ENCODE measurements around the gene MNT.

MNT gene

DNA sequence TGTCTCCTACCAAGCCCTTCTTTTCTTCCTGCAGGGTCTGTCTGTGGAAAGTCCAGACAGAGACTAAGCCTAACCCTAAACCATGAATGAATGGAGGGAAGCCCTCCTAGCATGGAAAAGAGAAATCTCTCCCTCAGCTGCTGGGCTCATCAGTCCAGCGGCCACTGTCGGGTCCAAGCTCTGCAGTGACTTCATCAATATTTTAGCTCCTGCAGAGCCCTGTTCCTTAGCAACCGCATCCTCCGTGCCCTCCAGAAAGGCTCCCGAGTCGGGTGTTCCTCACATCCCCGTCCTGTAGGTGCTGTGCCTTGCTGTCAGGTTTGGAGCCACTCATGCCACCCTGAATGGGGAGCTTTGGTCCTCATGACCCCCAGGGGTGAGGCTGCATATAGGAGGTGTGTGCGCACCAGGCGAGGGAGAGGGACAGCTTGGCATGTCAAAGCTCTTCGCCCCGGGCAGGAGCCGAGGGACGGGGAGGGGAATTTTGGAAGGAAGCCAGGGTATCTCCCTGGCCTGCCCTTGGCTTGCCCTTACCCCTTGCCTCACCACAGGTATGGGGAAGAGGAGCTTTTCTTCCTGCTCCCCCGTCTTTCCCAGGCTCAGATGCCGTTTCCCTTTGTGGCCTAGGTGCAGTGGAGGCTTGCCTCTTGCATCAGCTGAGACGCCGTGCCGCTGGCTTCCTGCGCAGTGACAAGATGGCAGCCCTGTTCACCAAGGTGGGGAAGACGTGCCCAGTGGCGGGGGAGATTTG lies 39.7 kb downstream of the MNT start:
- no peak for DNase-seq

DNA sequence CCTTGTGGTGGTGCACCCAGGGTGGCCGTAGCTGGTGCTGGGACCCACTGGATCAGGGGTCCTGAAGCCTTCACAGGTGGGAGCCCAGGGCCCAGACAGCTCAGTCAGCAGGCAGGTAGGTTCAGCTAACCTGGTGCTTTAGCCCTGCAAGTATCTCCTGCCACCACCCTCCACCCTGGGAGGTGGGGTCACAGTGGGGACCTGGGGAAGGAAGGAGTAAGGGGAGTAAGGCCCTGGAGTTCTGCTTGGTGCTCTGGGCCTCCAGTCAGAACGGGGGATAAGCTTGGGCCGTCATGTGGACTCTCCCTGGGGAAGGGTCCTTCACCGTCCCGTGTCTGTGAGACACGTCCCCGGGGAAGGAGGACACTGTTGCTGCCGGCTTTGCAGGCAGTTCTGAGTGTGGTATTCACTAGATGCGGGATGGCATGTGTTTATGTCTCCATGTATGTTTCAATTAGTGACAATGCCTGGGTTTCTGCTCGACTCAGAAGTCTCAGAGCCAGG lies 42.9 kb downstream of the MNT start:
- no peak for DNase-seq

DNA sequence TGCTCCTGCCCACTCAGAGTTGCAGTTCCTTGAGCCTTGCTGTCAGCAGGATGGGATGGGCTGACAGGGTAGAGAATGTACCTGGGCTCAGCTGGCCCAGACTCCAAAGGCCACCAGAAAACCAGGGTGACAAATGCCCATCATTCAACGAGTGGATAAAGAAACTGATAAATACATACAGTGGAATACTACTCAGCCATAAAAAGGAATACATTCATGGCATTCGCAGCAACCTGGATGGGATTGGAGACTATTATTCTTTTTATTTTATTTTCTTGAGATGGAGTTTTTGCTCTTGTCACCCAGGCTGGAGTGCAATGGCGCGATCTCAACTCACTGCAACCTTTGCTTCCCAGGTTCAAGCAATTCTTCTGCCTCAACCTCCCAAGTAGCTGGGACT lies 43.6 kb downstream of the MNT start:
- DNase-seq, result no peak

DNA sequence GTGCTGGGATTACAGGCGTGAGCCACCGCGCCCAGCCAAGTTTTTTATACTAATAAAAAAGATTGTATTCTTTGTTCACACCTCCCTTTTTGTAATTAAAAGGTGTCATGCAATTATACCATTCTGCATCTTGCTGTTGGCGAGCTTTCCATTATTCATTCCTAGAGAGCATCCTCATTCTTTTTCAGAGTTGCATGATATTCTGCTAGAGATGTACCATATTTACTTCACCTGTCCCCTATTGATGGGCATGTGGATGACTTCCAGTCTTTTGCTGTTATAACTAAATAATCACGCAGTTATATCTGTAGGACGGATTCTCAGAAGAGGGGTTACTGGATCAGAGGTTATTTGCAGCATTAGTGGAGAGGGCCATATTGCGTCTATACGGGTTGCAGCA lies 46.5 kb downstream of the MNT start:
- DNase-seq, result no peak

DNA sequence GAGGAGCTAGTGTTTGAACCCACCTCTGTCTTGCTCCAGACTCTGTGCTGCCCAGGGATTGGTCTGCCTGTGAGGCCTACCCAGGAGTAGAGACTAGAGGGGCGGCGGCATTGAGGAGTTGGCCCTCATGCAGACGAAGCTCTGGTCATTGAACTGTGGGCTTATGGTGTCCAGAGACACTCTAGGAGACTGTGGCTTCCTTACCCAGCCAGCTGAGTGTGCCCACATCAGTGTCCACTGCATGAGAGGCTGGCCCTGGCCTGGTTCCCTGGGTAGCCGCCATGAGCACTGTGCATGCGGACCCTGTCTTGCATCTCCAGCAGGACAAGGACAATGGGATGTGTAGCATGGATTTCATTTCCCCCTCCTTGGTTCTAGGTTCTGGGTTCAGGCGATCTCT lies 49.6 kb downstream of the MNT start:
- DNase-seq, result no peak

DNA sequence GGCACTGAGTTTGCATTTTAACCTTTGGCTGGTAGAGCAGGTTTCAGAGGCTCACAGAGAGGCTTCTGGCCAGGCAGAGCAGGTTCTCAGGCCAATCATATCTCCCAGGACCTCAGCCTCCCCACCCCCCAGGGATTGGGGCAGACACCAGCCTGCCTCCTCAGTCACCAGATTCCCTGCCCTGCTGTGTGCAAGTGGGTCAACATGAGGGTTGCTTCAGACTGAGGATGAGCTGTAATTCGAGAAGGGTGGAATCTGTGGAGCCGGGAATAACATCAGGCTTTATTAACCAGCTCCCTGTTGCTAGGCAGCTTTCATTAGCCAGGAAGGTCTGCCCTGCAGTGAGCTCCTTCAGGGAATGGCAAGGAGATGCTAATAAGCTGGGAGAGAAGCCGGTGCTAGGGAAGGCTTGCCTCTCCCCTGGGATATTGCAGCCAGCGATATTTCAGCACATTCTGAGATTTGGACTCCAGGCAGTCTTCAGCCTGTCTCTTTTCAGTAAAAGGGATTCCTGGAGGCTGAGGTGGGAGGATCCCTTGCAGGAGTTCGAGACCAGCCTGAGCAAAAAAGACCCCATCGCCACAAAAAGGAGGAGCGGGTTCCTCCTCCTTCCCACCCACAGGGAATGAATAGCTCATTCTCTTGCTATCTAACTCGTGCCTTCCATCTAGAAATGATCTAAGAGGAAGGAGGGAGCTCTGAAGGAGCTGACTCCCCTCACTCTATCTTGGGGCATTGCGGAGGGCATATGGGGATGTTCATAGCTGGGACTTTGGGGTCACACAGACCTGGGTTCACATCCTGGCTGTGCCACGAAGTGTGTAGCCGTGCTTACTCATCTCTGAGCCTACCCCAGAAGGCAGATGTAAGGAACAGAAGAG lies 52.8 kb downstream of the MNT start:
- peak; percentile 35 for DNase-seq

DNA sequence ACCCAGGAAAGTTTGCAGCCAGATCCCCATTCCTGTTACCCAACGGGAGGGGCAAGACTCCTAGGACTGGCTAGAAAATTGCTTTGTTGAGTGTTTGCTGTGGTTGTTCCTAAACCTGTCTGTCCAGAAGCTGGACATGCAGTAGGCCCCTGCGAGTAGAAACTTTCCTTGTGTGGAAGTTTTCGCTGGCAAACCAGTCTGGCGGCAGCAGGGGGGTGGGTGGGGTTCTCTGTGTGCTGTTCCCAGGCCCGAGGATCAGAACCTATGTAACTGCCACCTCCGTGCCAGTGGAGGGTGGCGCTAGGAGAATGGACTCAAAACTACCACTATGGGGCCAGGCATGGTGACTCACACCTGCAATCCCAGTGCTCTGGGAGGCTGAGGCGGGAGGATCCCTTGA lies 54.4 kb downstream of the MNT start:
- DNase-seq, result no peak

DNA sequence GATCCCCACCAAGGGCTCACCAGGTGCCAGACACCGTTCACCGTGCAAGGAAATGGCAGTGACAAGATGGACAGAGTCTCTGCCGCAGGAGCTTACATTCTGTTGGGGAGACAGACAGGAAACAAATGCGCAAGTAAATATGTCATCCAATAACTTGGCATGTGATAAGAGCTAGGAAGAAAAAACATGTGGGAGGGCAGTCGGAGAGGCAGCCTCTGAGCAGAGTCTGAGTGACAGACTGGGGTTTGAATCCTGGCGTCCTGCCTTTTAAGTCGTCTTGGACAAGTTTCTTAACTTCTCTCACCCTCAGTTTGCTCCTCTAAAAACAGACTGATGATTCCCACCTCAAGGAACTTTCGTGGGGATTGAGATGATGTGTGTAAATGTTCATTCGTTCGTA lies 56.3 kb downstream of the MNT start:
- no peak for DNase-seq

DNA sequence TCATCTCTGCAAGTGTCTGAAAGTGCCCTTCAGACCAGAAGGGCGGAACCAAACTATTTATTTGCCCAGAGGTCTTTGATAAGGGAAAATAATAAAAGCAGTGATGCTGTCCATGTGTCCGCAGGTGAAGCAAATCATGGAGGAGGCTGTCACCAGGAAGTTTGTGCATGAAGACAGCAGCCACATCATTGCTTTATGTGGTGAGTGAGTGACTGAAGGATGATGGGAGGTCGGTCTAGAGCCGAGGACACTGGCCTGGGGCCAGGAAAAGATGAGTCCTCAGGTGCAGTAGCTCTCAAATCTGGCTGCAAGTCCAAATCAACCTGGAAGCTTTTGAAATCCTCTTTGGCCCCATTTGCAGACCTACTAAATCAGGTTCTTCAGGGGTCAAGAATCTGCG lies 57.4 kb downstream of the MNT start:
- DNase-seq, result no peak

DNA sequence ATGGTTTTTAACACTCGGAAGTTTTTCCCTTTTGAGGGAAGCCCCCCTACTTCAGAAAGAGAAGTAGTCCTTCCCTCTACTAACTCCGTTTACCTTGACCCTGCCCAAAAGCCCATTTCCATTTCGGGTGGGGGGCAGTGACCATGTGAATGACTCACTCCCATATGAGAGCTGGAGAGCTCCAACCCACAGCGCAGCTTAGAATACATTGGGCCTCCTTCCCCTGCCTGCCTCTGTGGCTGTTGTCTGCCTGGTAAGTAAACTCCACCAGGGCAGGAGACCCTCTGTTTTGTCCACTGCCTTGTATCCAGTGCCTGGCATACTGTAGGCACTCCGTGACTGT lies 62.6 kb downstream of the MNT start:
- no peak for DNase-seq

DNA sequence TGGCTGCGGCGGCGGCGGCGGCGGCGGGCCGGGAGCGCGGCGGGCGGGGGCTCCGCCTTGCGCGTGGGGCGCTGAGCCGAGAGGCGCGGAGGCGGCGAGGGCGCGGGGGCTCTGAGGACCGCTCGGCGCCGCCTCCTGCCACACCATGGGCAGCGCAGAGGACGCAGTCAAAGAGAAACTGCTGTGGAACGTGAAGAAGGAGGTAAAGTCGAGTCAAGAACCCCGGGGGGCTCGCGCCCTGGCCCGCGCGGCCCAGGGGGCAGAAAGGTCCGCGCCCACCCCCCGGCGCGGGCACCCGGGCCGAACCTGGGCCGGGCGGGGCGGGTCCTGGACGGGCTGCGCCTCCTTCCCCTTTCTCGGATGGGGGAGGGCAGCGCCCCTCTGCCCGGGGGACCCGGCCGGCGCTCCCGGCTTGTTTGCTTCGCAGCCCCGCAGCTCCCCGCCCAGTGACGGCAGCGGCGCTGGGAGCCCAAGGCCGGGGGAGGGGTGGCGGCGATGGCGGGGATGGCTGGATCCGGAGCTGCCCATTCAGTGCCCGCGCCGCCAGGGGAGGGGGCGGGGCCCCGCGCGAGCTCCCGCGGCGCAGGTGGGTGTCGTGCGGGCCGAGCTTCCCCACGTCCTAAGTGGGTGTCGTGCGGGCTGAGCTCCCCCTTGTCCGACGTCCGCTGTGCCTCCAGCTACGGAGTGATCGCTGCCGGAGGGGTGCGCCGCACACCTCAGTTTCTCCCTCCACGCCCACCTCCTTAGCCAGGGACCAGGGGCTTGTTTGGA lies 63.1 kb downstream of the MNT start:
- DNase-seq, result no peak

DNA sequence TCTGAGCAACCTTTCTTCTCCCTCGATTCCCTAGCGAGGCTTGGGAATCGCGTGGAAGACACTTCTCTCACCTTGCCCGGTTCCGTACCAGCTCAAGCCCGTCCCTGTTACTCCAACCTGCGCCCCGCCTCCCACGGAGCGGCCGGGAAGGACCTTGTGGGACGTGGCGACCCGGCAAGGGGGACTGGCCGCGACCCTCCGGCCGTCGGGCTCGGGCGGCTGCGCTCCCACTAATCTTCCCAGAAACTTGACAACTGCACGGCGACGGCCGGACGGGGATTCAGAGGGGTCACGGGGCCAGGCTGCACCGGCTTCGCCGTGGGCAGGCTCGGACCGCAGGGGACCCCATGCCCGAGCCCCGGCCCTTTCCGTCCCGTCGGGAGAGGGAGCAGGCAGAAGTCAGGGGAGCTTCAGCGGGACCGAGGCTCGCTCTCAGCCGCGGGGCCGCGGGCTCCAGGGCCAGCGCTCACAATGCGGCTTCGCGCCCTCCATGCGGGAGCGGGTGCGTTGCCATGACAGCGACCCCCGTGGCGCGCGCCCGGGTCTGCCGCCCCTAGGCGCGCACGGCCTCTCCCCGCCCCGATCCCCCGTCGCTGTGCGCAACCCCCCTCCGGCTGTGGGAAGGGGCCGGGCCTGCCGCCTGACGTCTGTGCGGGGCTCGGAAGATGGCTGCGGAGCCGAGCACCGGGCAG lies 63.9 kb downstream of the MNT start, which contains the start of gene SGSM2:
Gene SGSM2, plus strand, starts transcription at position 650 of the 692 bp plus-strand sequence. CDS start 188 bp downstream, outside the sequence.
- DNase-seq, result peak; percentile 32

DNA sequence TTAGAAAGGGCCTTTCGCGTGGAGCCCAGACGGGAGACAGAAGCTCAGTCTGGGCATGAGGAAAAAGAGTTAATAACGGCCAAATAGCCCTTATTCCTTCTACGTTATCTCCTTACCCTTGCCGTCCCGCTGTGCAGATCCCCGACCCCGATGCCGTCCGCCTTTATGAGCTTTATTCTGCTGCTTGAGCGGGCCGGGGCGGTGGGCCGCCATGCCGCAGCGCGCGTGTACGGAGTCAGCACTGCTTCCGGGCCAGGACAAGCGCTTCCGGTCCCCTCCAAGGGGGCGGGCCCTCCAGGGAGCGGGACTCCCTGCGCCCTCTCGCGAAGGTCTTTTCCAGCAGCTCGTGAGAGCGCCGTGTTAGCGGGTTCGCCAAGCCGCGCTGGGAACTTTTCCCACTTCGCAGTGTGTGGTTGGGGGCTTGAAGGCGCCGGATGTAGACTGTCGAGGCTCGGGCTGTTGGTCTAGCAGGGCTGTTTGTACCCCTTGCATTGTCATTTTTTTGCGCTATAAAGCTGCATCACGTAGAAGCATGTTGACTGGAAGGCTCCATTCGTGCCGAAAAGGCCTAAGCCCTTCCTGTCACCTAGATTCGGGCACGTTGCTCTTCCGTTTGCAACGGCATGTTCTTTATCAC lies 64.5 kb downstream of the MNT start, which contains the start of gene TSR1:
Gene TSR1, minus strand, starts transcription at position 243 of the 637 bp plus-strand sequence. Its CDS starts 30 bp downstream, at position 213.
- peak; percentile 72 for DNase-seq

DNA sequence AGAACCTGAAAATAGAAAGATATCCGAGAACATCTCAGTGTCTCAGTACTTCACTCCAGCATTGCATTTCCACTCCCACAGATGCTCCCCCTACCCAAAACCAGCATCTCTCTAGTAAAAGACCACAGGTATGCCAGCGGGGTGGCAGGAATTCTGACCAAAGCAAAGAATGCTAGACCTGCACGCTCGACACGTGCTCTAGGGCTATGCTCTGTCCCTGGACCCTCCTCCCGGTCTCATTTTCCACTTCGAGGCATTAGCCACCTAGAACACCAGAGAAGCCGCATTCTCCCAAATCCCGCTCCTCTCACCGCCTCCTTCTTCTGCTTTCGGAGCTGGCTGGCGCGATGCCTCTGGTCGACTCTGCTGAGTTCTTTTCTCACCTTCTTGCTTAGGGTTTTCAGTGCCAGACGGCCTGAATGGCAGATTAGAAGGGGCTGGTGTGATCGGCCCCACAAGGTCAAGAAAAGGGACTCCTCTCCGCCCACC lies 65.1 kb downstream of the MNT start:
- DNase-seq, result no peak
